ENCODE data around the gene FGF16.

The FGF16 gene

DNA sequence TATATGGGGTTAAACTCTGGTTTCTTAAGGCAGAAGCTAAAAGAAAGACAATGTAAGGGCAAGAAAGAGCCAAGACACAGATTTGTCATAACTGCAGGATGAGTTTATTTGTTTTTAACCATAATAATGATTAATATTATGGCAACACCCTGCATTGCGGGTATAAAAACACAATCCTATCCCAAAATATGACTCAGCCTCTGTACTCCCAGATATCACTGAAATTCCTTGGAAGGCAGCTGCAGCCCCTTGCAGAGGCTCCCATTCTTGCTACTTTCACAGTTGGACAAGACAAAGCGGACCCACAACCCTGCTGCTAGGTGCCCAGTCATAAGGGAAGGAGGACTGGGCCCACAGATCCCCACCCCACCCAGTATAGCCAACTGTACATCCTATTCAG lies 20.4 kb upstream of the FGF16 start:
- Histone ChIP-seq H3K27me3 (ENCODE audit: insufficient read depth, low read length) (no peaks in the 10 kb centered on the region), H3K27ac (ENCODE audit: low read depth, low read length) (no peak overlapping the region), H3K18ac (ENCODE audit: low read length) (no peak overlapping the region), H3K4me3 (ENCODE audit: low read depth, low read length) (no peak overlapping the region), H4K12ac (ENCODE audit: low read depth, low read length) (no peak overlapping the region), H3K14ac (ENCODE audit: low read length) (no peak overlapping the region), H3K79me2 (ENCODE audit: control insufficient read depth, insufficient read depth, low read length, poor library complexity) (no peaks in the 10 kb centered on the region), H4K91ac (ENCODE audit: low read depth, low read length) (no peak overlapping the region), H2BK120ac (ENCODE audit: insufficient read depth, low read length, poor library complexity) (no peak overlapping the region), H4K8ac (ENCODE audit: low read depth, low read length) (no peak overlapping the region), H2AFZ (ENCODE audit: insufficient read depth, low read length, poor library complexity) (no peak overlapping the region), H3K4me1 (ENCODE audit: control insufficient read depth in 1 of 2, insufficient read depth in 2 of 2, low read length in 2 of 2) (no peaks in the 10 kb centered on the region), H3K23ac (ENCODE audit: low read length) (no peak overlapping the region), H2BK5ac (ENCODE audit: low read depth, low read length, poor library complexity) (no peak overlapping the region), H2BK12ac (ENCODE audit: low read length) (no peak overlapping the region), H3K4me2 (ENCODE audit: low read length) (no peak overlapping the region), H3K9me3 (ENCODE audit: insufficient read depth, low read depth, low read length) (no peaks in the 10 kb centered on the region), H3K36me3 (ENCODE audit: control insufficient read depth in 1 of 2, insufficient read depth in 2 of 2, low read length in 2 of 2) (no peaks in the 10 kb centered on the region), H3K79me1 (ENCODE audit: low read length) (no peaks in the 10 kb centered on the region), H3K9ac (ENCODE audit: low read length) (no peak overlapping the region), H3K4ac (ENCODE audit: low read depth, low read length) (no peak overlapping the region), H2AK5ac (ENCODE audit: low read length) (no peak overlapping the region)
- DNase-seq, result no peak
- no CpG with 5 or more reads among the region's 2 CpGs for WGBS (ENCODE audit: extremely low coverage, insufficient coverage, insufficient read length)

DNA sequence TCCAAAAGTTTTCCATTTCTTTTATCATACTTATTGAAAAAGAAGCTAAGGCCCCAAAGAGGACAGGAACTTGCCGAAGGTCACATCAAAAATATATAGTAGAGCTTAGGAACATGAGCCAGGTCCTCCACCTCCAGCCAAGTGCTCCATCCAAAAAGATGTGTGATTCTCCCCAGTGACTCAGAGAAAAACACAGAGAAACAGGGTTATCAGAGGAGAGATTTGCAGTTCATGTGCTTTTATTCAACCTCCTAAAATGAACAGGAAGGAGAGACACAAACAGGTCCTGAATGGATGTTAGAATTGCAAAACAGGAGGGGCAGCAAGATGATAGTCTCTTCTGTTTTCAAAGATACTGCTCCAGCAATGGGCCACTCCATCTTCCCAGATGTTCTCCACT lies 19.6 kb upstream of the FGF16 start:
- Histone ChIP-seq H4K91ac (ENCODE audit: low read depth, low read length) (no peak overlapping the region), H2BK12ac (ENCODE audit: low read length) (no peak overlapping the region), H3K4me1 (ENCODE audit: control insufficient read depth in 1 of 2, insufficient read depth in 2 of 2, low read length in 2 of 2) (no peaks in the 10 kb centered on the region), H3K4me2 (ENCODE audit: low read length) (no peak overlapping the region), H2AK5ac (ENCODE audit: low read length) (no peak overlapping the region), H3K36me3 (ENCODE audit: control insufficient read depth in 1 of 2, insufficient read depth in 2 of 2, low read length in 2 of 2) (no peaks in the 10 kb centered on the region), H3K79me1 (ENCODE audit: low read length) (no peaks in the 10 kb centered on the region), H2BK120ac (ENCODE audit: insufficient read depth, low read length, poor library complexity) (no peak overlapping the region), H3K14ac (ENCODE audit: low read length) (no peak overlapping the region), H3K18ac (ENCODE audit: low read length) (no peak overlapping the region), H3K27me3 (ENCODE audit: insufficient read depth, low read length) (no peaks in the 10 kb centered on the region), H2BK5ac (ENCODE audit: low read depth, low read length, poor library complexity) (no peak overlapping the region), H3K23ac (ENCODE audit: low read length) (no peak overlapping the region), H4K8ac (ENCODE audit: low read depth, low read length) (no peak overlapping the region), H3K9ac (ENCODE audit: low read length) (no peak overlapping the region), H3K4ac (ENCODE audit: low read depth, low read length) (no peak overlapping the region), H2AFZ (ENCODE audit: insufficient read depth, low read length, poor library complexity) (no peak overlapping the region), H3K79me2 (ENCODE audit: control insufficient read depth, insufficient read depth, low read length, poor library complexity) (no peaks in the 10 kb centered on the region), H3K27ac (ENCODE audit: low read depth, low read length) (no peak overlapping the region), H4K12ac (ENCODE audit: low read depth, low read length) (no peak overlapping the region), H3K9me3 (ENCODE audit: insufficient read depth, low read depth, low read length) (no peaks in the 10 kb centered on the region), H3K4me3 (ENCODE audit: low read depth, low read length) (no peak overlapping the region)
- WGBS (ENCODE audit: extremely low coverage, insufficient coverage, insufficient read length), result no CpG with 5 or more reads among the region's 1 CpG
- no peak for DNase-seq

DNA sequence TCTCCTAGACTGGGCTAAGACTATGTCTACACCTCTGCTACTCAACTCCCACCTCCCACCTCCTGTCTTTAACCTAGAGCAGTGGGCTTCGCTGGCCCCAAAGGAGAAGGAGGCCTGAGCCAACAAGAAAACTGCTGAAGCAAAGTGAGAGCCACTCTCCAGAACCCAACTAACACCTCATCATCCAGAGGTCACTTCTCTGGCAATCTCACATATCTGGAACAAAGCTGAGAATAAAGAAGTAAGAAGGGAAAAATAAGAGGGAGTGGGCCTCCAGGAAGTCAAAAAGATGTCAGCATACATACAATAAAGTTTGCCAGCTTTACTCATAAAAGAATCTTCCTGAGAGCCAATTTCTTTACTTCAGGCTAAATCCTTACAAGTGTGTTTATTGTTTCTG lies 18.6 kb upstream of the FGF16 start:
- Histone ChIP-seq H3K4me2 (ENCODE audit: low read length) (no peak overlapping the region), H2BK12ac (ENCODE audit: low read length) (no peak overlapping the region), H3K4ac (ENCODE audit: low read depth, low read length) (no peak overlapping the region), H2BK120ac (ENCODE audit: insufficient read depth, low read length, poor library complexity) (no peak overlapping the region), H2BK5ac (ENCODE audit: low read depth, low read length, poor library complexity) (no peak overlapping the region), H3K9me3 (ENCODE audit: insufficient read depth, low read depth, low read length) (no peaks in the 10 kb centered on the region), H2AK5ac (ENCODE audit: low read length) (no peak overlapping the region), H3K4me1 (ENCODE audit: control insufficient read depth in 1 of 2, insufficient read depth in 2 of 2, low read length in 2 of 2) (no peaks in the 10 kb centered on the region), H4K8ac (ENCODE audit: low read depth, low read length) (no peak overlapping the region), H3K14ac (ENCODE audit: low read length) (no peak overlapping the region), H3K4me3 (ENCODE audit: low read depth, low read length) (no peak overlapping the region), H3K79me2 (ENCODE audit: control insufficient read depth, insufficient read depth, low read length, poor library complexity) (no peaks in the 10 kb centered on the region), H3K27ac (ENCODE audit: low read depth, low read length) (no peak overlapping the region), H3K23ac (ENCODE audit: low read length) (no peak overlapping the region), H3K36me3 (ENCODE audit: control insufficient read depth in 1 of 2, insufficient read depth in 2 of 2, low read length in 2 of 2) (no peaks in the 10 kb centered on the region), H4K91ac (ENCODE audit: low read depth, low read length) (no peak overlapping the region), H4K12ac (ENCODE audit: low read depth, low read length) (no peak overlapping the region), H3K9ac (ENCODE audit: low read length) (no peak overlapping the region), H3K79me1 (ENCODE audit: low read length) (no peaks in the 10 kb centered on the region), H3K18ac (ENCODE audit: low read length) (no peak overlapping the region), H2AFZ (ENCODE audit: insufficient read depth, low read length, poor library complexity) (no peak overlapping the region), H3K27me3 (ENCODE audit: insufficient read depth, low read length) (no peaks in the 10 kb centered on the region)
- DNase-seq, result no peak
- WGBS (ENCODE audit: extremely low coverage, insufficient coverage, insufficient read length), result no CpG with 5 or more reads among the region's 1 CpG

DNA sequence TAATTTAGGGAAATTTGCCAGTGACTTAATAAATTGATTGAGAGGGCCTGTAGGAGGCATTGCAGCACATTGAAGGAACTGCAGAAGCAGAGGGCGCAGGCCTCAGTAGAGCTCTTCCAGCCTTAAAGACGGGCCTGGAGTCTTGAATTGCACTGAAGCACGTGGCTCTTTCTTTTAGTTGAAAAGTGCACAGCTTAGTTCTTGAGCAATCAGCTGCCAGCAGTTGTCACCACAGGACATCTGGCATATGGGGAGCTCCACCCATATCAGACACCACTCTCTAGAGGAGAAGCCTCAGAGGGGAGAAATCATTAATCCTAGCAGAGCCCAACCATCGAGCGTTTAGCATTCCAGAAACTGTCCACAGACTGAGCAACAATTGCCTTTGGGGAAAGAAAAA lies 16.0 kb upstream of the FGF16 start:
- Histone ChIP-seq H3K18ac (ENCODE audit: low read length) (no peak overlapping the region), H2AK5ac (ENCODE audit: low read length) (no peak overlapping the region), H4K91ac (ENCODE audit: low read depth, low read length) (no peak overlapping the region), H3K4ac (ENCODE audit: low read depth, low read length) (no peak overlapping the region), H3K27ac (ENCODE audit: low read depth, low read length) (no peak overlapping the region), H2BK120ac (ENCODE audit: insufficient read depth, low read length, poor library complexity) (no peak overlapping the region), H4K12ac (ENCODE audit: low read depth, low read length) (no peak overlapping the region), H4K8ac (ENCODE audit: low read depth, low read length) (no peak overlapping the region), H3K23ac (ENCODE audit: low read length) (no peak overlapping the region), H3K9me3 (ENCODE audit: insufficient read depth, low read depth, low read length) (no peaks in the 10 kb centered on the region), H3K4me3 (ENCODE audit: low read depth, low read length) (no peak overlapping the region), H3K4me1 (ENCODE audit: control insufficient read depth in 1 of 2, insufficient read depth in 2 of 2, low read length in 2 of 2) (no peaks in the 10 kb centered on the region), H2BK5ac (ENCODE audit: low read depth, low read length, poor library complexity) (no peak overlapping the region), H3K4me2 (ENCODE audit: low read length) (no peak overlapping the region), H2AFZ (ENCODE audit: insufficient read depth, low read length, poor library complexity) (no peak overlapping the region), H3K79me1 (ENCODE audit: low read length) (no peaks in the 10 kb centered on the region), H3K36me3 (ENCODE audit: control insufficient read depth in 1 of 2, insufficient read depth in 2 of 2, low read length in 2 of 2) (no peaks in the 10 kb centered on the region), H3K27me3 (ENCODE audit: insufficient read depth, low read length) (no peaks in the 10 kb centered on the region), H3K79me2 (ENCODE audit: control insufficient read depth, insufficient read depth, low read length, poor library complexity) (no peaks in the 10 kb centered on the region), H2BK12ac (ENCODE audit: low read length) (no peak overlapping the region), H3K14ac (ENCODE audit: low read length) (no peak overlapping the region), H3K9ac (ENCODE audit: low read length) (no peak overlapping the region)
- no CpG with 5 or more reads among the region's 5 CpGs for WGBS (ENCODE audit: extremely low coverage, insufficient coverage, insufficient read length)
- DNase-seq, result no peak
